HT1080 (cell line): ENCODE results near the gene SH2D1B. TPM values are rescaled to one million over a fixed set of nuclear protein-coding genes. Genes with fewer than 3 reads are reported as not detected.
"Not testable (repeated sequence)": the region's sequence is repeated elsewhere in the genome, so short reads cannot be mapped to it uniquely, and the experiment has no call there.

Experiments used
- DNase-seq: peaks from one replicate; pipeline ENCODE4 v3.0.0-alpha.2; 2015; ENCODE audit warnings: low read depth
- polyA plus RNA-seq, 2 experiments: library from polyadenylated mRNA; depleted of rRNA; stranded (reverse); fragments of >200 nt; gene quantifications; 2 replicates each; pipeline ENCODE4 v1.2.3, GENCODE V29; 2015
- total RNA-seq: library from RNA; depleted of rRNA; stranded (reverse); fragments of >200 nt; shearing (Covaris generic); gene quantifications from 2 replicates; pipeline ENCODE4 v1.2.3, GENCODE V29; 2014; rRNA removed

Gene SH2D1B, protein sequence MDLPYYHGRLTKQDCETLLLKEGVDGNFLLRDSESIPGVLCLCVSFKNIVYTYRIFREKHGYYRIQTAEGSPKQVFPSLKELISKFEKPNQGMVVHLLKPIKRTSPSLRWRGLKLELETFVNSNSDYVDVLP
- 0.10 and 0.40 TPM in 2 replicates for total RNA-seq
- 2.8 and 3.1 TPM in 2 replicates for polyA plus RNA-seq (2015; cell fraction: cytosol; rRNA removed)
- polyA plus RNA-seq (2015; cell fraction: nucleus; rRNA removed), result 2.2 and 3.2 TPM in 2 replicates

DNA sequence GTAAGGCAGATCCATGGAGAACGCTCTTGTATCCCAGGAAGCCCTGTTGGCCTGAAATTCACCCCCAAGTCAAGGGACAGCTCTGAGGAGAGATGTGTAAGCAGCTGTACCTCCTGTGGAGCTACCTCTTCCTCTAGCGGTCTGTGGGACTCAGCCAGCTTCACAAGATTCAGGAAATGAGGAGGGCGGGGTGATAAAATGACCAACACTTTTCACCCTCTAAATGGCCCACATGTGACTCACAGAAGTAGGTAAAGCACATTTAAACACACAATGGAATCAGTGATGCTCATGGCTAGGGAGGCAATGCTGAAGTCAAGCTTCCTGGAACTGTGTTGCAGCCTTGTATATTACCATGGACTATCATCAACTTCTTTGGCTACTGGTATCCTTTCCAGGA lies at the start of gene SH2D1B:
Gene SH2D1B (minus strand): TSS at position 135 of the 400 bp plus-strand sequence. CDS start 120 bp downstream, at position 15.
- peak; percentile 93 for DNase-seq

DNA sequence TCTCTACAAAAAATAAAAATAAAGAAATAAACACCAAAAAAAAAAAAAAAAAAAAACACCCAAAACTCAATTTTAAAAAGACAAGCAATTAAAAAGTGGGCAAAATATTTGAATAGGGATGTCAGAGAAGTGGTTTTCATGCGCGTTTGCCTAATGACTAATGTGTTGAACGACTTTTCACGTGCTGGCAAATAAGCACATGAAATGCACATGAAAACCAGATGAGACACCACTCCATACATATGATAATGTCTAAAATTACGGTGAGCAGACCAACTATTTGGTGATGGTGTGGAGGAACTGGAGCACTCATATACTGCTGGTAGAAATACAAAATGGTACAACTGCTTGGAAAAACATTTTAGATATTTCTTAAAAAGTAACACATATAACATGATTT lies 46.3 kb upstream of the SH2D1B start:
- no peak for DNase-seq

DNA sequence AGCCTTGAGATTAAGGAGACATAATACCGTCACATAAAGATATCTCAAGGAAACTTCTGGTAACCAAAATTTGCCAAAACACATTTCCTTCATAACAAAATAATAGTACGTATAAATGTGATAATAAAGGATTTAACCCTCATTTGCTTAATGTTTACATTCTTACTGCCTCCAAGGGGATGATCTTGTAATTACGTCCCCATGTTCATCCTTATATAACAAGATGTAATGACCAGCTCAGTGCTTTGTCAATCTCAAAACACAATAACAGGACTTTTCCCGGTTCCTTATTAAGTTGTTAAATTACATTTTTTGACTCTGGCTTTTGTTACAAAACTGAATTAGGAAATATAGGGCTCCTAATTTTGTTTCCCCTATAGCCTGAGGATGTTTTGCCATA lies 44.4 kb upstream of the SH2D1B start:
- no peak for DNase-seq

DNA sequence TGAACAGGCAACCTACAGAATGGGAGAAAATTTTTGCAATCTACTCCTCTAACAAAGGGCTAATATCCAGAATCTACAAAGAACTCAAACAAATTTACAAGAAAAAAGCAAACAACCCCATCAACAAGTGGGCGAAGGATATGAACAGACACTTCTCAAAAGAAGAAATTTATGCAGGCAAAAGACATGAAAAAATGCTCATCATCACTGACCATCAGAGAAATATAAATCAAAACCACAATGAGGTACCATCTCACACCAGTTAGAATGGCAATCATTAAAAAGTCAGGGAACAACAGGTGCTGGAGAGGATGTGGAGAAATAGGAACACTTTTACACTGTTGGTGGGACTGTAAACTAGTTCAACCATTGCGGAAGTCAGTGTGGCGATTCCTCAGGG lies 42.4 kb upstream of the SH2D1B start:
- DNase-seq, result not testable (repeated sequence)

DNA sequence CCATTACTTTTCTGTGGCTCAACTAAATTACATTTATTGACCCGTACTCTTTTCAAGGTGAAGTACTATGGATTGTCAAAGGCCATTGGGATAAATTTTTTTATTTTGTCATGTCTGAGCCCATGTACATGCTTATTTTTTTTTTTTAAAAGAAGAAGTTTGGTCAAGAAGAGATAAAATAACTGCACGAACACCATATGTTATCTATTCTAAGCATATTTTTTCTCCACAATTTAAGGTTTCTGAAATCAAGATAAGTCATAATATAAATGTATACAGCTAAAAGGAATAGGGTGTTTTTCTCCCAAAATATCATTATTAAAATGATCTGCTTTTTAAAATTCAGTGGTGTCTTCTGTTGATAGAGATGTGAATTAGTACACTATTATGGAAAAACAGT lies 35.0 kb upstream of the SH2D1B start:
- DNase-seq, result no peak

DNA sequence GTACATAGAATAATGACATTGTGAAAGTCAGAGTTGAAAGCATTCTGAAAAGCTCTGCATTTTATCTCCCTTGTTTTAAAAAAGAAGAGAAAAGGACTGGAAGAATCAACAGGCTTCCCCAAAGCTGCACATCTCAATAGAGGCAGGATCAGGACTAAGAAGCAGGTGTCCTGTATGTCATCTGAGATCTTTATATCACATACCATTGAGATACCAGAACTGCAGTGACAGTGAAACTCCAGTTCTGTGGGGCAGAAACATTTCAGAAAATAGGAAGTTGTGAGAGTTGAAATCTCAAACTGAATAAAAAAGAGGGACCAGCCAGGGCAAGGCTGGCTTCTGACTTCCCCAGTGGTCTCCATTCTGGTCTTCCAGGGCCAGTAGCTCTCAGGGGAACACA lies 33.0 kb upstream of the SH2D1B start:
- DNase-seq, result no peak

DNA sequence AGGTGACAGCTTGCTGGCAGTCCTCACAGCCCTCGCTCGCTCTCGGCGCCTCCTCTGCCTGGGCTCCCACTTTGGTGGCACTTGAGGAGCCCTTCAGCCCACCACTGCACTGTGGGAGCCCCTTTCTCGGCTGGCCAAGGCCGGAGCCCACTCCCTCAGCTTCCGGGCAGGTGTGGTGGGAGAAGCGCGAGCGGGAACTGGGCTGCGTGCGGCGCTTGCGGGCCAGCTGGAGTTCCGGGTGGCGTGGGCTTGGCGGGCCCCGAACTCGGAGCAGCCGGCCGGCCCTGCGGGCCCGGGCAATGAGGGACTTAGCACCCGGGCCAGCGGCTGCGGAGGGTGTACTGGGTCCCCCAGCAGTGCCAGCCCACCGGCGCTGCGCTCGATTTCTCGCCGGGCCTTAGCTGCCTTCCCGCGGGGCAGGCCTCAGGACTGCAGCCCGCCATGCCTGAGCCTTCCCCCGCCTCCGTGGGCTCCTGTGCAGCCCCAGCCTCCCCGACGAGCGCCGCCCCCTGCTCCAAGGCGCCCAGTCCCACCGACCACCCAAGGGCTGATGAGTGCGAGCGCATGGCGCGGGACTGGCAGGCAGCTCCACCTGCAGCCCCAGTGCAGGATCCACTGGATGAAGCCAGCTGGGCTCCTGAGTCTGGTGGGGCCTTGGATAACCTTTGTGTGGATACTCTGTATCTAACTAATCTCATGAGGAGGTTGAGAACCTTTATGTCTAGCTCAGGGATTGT lies 21.2 kb upstream of the SH2D1B start:
- DNase-seq, result not testable (repeated sequence)

DNA sequence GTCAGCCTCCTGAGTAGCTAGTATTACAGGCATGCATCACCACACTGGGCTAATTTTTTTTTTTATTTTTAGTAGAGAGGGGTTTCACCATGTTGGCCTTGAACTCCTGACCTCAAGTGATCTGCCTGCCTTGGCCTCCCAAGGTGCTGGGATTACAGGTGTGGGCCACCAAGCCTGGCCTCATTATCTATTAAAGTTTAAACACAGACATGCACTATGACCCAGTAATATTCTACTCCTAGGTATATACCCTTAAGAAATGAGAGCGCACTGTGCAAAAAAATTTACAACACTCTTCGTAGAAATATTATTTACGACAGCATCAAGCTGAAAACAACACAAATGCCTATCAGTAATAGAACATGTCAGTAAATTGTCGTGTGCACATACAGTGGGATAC lies 18.6 kb upstream of the SH2D1B start:
- DNase-seq, result no peak

DNA sequence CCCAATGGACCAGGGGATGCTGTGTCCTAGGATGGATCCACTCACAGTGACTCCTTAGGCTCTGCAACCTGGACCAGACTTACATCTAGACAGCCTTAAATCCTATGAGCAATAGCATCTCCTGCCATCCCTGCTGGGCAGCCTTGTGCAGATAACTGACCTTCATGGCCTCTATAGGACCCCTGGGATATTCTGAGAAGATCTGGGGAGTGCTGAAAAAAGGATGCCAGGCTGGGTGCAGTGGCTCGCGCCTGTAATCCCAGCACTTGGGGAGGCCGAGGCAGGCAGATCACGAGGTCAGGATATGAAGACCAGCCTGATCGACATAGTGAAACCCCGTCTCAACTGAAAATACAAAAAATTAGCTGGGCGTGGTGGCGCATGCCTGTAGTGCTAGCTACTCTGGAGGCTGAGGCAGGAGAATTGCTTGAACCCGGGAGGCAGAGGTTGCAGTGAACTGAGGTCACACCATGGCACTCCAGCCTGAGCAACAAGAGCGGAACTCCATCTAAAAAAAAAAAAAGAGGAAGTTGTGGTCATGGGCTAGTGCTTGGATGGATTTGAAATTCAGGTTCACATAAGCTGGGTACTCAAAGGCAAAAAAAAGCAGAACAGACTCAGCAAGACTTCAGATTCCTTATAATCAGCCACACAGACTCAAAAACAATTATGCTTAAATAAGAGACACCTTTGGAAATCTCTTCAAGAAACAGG lies 10.9 kb upstream of the SH2D1B start:
- DNase-seq, result no peak

DNA sequence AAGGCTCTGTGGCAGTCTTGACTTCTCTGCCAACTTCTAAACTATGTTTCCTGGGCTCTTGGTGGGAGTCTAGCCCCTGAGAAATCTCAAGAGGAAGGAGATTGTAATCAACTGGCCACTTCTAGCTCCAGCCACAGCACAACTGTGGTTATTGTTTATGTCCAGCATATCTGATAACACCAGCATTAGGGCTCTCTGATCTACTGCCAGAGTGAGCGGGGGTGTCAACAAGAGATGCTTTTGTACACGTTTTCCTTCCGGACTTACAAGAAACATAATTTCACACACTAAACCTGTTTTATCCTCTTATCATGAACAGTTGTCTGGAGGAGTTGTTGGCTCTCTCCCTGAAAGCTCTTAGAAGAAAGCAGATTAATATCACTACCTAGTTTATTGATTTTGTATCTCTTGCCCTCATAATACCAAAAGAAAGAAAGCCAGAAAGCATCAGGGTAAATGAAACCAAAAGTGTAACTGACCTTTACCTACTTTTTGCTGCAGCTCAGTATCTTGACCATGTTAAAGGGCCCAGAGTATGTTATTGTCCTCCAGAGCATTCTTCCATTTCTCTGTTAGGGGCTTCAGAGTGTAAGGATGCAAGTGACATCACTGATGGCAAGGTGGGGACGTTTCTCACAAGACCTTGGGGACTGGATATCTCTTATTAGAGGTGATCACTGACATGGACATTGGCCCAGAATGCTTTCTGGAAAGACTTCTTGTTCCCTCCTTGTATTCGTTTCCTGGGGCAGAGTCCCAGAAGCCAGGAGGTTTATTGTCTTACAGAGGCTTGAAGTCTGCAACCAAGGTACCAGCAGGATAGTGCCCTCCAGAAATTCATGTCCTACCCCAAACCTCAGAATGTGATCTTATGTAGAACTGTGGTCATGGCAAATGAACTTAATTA lies 9.6 kb upstream of the SH2D1B start:
- no peak for DNase-seq

DNA sequence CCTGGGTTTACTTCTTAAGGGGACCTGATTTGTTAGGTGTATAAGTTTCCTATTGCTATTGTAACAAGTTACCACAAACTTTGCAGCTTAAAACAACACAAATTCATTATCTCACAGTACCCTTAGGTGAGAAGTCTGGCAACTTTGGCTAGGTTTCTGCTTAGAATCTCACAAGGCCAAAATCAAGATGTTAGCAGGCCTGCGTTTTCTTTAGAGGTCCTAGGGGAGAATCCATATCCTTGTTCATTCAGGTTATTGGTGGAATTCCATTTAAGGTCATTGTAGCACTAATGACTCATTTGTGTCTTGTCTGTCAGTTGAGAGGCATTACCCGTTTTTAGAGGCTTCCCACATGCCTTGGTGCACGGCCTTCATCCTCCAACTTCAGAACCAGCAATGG lies 8.2 kb upstream of the SH2D1B start:
- DNase-seq, result no peak

DNA sequence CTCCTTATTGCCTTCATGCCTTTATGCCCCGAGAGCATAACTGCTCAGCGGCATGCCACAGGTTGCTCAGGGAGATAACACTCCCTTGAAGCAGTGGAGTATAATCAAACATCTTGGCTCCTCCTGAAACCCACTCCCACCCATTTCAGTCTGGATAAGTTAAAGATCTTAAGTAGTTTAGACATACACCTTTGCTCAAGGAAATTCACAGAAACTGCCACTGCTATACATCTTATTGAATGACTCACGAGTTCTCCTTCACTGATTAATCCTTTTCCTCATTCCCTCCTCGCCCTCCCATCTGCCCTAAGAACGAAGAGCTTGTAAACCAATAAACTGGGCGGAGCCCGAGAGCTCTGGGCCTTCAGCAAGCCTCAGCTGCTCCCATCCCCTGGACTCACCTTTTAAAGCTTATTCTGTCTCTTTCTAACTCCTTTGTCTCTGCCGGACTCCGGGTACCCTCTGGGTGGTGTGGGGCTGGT lies 7.6 kb upstream of the SH2D1B start:
- DNase-seq, result peak; percentile 59

DNA sequence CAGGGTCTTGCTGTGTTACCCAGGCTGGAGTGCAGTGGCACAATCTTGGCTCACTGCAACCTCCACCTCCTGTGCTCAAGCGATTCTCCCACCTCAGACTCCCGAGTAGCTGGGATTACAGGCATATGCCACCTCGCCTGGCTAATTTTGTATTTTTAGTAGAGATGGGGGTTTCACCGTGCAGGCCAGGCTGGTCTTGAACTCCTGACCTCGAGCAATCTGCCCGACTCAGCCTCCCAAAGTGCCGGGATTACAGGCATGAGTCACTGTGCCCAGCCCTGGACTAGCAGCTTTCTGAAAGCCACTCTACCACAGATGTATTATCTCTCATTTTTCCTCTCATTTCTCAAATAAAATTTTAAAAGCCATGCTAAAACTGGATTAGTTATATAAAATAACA lies 6.6 kb upstream of the SH2D1B start:
- DNase-seq, result peak; percentile 33

DNA sequence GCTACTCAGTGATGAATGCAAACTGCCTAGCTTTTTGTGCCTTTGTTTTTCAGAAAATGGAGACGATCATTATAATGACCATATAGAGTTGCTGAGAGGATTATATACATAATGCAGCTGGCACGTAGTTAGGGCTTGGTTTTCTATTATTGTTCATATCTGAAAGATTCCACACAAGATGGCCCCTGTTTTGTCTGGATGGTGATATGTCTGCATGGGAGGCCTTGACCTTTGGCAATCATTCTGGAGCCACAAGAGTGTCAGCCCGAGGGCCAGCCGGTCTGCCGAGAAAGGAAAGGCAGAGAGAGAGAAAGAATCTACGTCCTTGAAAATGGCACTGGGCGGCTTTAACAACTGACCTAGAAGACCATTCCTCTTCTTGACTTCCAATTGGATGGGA lies 5.7 kb upstream of the SH2D1B start:
- no peak for DNase-seq

DNA sequence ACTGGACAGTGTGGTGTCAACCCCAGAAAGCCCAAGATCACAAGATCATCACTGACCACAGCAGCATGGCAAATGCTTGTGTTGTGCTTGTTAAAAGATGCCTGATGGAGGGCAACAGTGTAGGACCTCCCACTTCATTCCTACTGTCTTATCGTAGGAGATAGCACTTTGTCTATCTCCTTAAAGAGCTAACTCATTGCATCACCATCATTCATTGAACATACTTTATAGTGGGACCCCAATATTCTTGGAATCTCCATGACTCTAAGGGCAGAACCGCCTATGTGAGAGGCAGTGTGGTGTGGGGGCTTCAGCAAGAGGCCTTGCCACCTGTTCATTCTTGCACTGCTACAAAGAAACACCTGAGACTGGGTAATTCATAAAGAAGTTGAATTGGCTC lies 5.0 kb upstream of the SH2D1B start:
- no peak for DNase-seq

DNA sequence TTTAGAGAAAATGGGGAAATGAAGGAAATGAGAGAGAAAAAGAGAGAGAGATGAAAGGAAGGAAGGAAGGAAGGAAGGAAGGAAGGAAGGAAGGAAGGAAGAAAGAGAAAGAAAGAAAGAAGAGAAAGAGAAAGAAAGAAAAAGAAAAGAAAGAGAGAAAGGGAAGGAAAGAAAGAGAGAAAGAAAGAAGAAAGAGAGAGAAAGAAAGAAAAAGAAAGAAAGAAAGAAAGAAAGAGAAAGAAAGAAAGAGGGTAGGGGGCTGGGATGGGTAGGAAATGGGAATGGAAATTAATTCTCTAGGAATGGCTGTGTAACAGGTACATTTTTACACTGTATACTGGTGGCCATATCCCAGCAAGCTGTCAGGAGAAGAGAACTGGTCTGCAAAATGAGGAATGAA lies 4.3 kb upstream of the SH2D1B start:
- no peak for DNase-seq

DNA sequence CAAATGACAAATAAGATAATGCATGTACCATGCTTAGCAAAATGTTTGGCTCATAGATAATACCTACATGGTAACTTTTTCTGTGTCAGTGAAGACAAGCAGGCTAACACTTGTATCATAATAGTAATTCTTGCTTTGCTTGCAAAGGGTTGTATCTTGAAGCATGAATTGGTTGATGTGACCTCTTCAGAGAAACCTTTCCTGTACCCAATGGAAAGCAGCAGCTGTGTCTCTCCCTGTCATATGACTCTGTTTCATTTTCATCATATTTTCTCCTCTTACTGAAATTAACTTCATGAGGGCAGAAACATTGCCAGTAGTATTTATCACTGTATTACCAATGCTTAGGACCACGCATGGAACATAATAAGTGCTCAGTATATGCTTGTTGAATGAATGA lies 4.4 kb downstream of the SH2D1B start:
- DNase-seq, result no peak

DNA sequence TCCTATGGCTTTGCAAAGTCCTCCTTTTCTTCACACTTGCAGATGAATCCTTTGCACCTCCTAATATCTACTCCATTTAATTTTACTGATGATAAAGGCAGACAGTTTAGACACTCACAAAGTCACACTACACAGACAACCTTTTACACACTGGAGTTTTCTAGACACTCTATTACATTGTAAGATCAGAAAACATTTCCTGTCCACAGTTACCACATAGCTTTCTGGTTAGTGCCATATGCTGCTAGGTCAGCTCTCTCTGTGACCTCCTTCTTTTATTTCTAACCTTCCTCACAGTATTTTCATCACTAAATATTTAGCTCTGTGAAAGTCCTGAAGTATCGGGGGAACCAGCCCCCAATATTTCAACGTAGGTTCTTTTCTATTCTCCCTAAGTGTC lies 5.1 kb downstream of the SH2D1B start:
- DNase-seq, result no peak

DNA sequence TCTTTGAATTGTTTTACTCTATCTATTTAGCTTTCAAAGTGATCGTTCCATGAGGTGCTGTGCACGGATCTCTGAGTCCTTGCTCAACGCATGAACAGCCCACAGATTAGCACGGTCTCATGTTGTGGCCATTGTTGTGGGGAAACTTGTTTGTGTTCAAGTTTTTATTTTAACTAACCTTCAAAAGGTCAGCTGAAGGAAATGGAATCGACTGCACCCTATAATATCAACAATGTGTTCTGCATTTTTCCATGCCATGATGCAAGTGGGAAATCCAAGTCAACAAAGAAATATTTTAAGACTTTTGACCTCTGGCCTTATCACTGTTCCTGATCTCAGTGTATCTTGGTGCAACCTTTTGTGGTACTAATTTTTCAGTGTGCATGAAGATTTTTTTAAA lies 6.1 kb downstream of the SH2D1B start:
- no peak for DNase-seq

DNA sequence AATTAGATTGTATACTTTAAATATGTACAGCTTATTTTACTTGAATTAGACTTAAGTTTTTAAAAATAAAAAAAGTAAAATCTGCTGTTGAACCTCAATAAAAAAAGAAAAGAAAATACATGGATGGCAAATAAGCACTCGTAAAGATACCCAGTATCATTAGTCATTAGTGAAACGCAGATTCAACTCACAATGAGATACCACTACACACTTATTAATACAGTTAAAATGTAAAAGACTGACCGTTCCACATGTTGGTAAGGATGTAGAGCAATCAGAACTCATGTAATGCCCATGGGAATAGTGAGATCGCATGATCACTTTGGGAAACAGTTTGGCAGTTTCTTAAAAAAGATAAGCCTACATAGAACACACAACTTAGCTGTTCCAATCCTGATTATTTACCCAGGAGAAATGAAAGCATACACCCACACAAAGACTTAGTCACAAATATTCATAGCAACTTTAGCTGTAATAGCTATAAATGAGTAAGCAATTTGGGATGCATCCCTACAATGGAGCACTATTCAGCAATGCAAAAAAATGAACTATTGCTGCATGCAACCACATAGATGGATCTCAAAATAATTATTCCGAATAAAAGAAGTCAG lies 7.3 kb downstream of the SH2D1B start:
- peak; percentile 37 for DNase-seq
